Left ventricle myocardium inferior (tissue), 1 donor: ENCODE results near the gene SUN5. TPM values are rescaled to one million over a fixed set of nuclear protein-coding genes. Genes with fewer than 3 reads are reported as not detected.

Source experiments
- DNase-seq: peaks from one replicate; pipeline ENCODE4 v3.0.0-alpha.2; 2020
- H3K27ac ChIP-seq: fragments of 200-600 bp; replicated peaks from 2 replicates; pipeline ENCODE4 v1.8.0; 2021
- H3K27me3 ChIP-seq: fragments of 200-600 bp; 2 replicates; pipeline ENCODE4 v1.8.0; 2021; ENCODE audit warnings: low read depth
- H3K36me3 ChIP-seq: fragments of 200-600 bp; 2 replicates; pipeline ENCODE4 v1.8.0; 2021
- H3K4me1 ChIP-seq: fragments of 200-600 bp; 2 replicates; pipeline ENCODE4 v1.8.0; 2021
- H3K4me3 ChIP-seq: fragments of 200-600 bp; 2 replicates; pipeline ENCODE4 v1.8.0; 2021; ENCODE audit warnings: mild to moderate bottlenecking, moderate library complexity
- H3K9me3 ChIP-seq: fragments of 200-600 bp; replicated peaks from 2 replicates; pipeline ENCODE4 v1.8.0; 2021
- intact Hi-C: fragments of 100-400 bp; cut with micrococcal nuclease; formaldehyde crosslinking; loops from one replicate; pipeline ENCODE4 v1.11.0; 2022
- total RNA-seq: library from RNA; stranded (reverse); fragmentation: NEBNext Ultra II Directional; extraction: Animal tissue kit (Norgen Biotek cat#: 25700); gene quantifications from one replicate; pipeline ENCODE4 v1.2.1, GENCODE V29; 2021
- TF ChIP-seq, protein P1 (sequence below): fragments of 200-600 bp; IDR thresholded peaks from 2 replicates; pipeline ENCODE4 v1.8.0; 2021; ENCODE audit warnings: antibody characterized with exemption, mild to moderate bottlenecking, borderline replicate concordance
- donor health status: DM: no; HTN: yes; CAD: no; lungs with severe emphysema.

Gene SUN5
- total RNA-seq, 1 donor from 2014 or later: not detected

DNA sequence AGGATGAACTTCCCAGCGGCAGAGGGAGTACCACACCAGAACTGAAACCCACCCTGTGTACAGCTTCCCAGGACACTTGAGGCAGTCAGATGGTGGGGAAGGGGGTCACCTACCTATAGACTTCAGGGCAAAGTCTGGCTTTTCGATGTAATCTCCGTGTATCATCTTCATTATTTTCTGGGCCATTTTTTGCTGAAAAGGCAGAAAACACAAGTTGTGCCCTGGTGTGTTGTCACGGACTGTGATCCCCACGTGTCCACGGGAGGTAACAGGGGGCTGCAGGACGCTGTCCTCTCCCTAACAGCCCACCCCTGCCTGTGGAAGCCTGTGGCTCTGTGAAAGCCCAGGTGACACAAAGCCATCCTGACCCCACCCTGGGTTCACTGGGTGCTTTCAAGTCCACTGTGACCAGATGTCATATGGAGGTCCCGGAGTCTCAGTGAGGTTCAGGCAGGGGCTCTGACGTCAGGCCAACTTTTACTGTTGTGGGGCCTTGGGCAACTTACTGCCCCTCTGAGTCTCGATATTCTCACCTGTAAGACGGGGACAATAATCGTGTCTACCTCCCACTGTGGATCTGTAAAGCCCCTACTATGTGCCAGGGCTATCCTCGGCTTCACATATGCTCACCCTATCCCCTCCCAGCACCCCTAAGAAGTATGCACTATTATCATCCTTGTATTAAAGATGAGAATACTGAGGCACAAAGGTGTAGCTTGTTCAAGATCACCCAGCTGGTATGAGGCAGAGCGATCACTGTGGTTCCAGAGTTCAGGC is 14.5 kb downstream of the SUN5 start:
- Histone ChIP-seq H3K36me3 (no peaks in the 10 kb centered on the region), H3K9me3 (peaks cover under 1% of the 10 kb centered on the region), H3K27me3 (peaks cover 5% of the 10 kb centered on the region), H3K4me3 (no peak overlapping the region), H3K4me1 (no peaks in the 10 kb centered on the region), H3K27ac (no peak overlapping the region)
- DNase-seq: no peak
- TF ChIP-seq, protein P1, sequence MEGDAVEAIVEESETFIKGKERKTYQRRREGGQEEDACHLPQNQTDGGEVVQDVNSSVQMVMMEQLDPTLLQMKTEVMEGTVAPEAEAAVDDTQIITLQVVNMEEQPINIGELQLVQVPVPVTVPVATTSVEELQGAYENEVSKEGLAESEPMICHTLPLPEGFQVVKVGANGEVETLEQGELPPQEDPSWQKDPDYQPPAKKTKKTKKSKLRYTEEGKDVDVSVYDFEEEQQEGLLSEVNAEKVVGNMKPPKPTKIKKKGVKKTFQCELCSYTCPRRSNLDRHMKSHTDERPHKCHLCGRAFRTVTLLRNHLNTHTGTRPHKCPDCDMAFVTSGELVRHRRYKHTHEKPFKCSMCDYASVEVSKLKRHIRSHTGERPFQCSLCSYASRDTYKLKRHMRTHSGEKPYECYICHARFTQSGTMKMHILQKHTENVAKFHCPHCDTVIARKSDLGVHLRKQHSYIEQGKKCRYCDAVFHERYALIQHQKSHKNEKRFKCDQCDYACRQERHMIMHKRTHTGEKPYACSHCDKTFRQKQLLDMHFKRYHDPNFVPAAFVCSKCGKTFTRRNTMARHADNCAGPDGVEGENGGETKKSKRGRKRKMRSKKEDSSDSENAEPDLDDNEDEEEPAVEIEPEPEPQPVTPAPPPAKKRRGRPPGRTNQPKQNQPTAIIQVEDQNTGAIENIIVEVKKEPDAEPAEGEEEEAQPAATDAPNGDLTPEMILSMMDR: no peak
- intact Hi-C loops: no loop called here

DNA sequence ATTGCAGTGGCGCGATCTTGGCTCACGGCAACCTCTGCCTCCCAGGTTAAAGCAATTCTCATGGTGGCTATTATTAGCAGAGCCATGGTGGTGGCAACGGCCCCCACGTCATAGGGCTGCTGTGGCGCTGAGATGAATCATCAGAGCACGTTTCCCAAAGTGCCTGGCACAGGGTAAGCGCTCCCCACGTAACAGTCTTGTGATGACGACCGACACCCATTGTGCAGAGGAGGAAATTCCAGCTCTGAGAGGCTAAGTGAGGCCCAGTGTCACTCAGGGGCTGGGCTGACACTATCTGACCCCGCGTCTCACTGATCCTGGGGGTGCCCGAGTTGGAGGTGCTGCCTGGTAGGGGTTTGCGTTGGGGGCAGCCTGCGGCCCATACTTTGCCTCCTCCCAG is 16.2 kb downstream of the SUN5 start:
- H3K27me3 ChIP-seq: peaks cover 5% of the 10 kb centered on the region
- intact Hi-C loops: no loop called here
- peaks cover 8% of the 10 kb centered on the region for H3K4me1 ChIP-seq
- peak overlapping the region; percentile 48 for H3K27ac ChIP-seq
- H3K4me3 ChIP-seq: no peak overlapping the region
- TF ChIP-seq, protein P1: no peak
- no peaks in the 10 kb centered on the region for H3K9me3 ChIP-seq
- DNase-seq: peak; percentile 48
- H3K36me3 ChIP-seq: no peaks in the 10 kb centered on the region

DNA sequence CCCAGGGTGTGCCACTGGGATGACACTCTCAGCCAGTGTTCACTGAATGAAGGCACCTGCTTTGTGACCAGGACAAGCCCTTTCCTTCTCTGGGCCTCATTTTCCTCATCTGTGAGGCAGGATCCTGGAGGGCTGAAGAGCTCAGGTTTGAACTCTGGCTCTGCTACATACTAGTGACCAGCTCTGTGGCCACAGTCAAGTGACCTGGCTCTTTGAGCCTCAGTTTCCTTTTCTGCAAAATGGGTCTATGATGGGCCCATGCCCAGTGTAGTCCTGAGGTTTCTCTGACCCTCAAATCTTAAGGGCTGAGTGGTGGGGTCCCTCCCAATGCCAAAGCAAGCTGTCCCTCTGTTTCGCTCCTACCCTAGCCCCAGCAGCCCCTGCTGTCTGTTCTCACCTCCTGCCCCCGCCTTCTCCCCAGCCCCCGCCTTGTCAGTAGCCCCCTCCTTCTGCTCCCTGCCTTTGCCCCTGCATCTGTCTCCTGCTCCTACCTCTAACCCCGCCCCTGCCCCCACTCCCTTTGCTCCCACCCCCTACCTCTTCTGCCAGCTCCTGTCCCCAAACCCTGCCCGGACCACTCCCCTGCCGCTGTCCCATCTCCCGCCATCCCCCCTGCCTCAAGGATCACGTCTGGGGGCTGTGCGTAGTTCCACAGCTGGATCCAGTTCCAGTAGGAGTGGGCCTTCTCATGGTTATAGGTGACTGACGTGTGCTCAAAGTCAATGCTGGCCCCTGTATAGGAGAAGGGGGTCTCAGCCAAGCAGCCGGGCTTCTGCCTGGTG is 17.0 kb downstream of the SUN5 start:
- TF ChIP-seq, protein P1: no peak
- Histone ChIP-seq H3K27me3 (peaks cover 5% of the 10 kb centered on the region), H3K36me3 (no peaks in the 10 kb centered on the region), H3K4me3 (no peak overlapping the region), H3K4me1 (peaks cover 15% of the 10 kb centered on the region), H3K27ac (peak overlapping the region; percentile 21), H3K9me3 (no peaks in the 10 kb centered on the region)
- DNase-seq: no peak
- intact Hi-C loops: no loop called here

DNA sequence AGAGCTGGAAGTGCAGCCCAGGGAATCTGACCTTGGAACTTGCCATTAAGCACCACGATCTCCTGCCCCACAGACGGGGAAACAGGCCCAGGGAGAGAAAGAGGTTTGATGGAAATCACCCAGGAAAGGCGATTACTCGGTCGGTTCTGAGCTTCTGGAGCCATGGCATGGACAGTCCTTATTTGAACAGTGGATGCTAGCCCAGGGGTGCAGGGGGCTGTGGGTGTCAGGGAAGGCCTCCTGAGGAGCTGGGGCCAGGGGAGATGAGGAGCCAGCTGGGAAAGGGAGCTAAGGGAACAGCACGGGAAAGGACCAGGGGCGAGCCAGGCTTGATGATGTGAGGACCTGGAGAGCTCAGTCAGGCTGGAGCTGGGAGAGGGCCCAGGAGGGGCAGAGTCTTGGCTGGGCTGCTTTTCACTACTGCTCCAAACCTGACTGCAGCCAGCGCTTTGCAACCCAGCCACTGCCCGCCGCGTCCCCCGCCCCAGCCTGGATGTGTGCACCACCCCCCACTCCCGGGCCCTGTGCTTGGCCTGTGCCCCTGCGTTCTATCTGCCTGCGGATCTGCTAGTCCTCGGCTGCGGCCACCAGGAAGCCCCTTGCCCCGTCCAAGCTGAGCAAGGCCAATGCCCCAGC is 17.8 kb downstream of the SUN5 start:
- H3K4me1 ChIP-seq: peaks cover 16% of the 10 kb centered on the region
- H3K27ac ChIP-seq: no peak overlapping the region
- intact Hi-C loops: no loop called here
- TF ChIP-seq, protein P1: no peak
- H3K27me3 ChIP-seq: peaks cover 5% of the 10 kb centered on the region
- DNase-seq: no peak
- no peak overlapping the region for H3K4me3 ChIP-seq
- no peaks in the 10 kb centered on the region for H3K36me3 ChIP-seq
- no peaks in the 10 kb centered on the region for H3K9me3 ChIP-seq

DNA sequence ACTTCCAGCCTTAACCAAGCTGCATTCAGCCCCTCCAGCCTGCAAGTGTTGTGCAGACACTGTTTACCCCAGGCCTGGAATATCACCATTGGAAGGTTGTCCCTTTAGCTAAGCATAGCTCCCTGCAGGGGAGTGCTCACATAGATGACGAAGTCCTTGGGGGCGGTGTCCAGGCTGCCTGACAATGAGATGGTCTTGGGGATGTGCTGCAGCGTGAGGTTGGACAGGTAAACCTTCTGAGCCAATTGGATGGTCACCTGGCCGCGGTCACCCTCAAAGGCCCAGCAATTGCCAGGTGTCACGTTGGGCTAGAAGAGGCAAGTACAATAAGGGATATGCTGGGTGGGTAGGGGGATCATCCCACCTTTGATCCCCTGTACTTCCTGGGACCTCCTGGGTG is 18.6 kb downstream of the SUN5 start:
- H3K27me3 ChIP-seq: peaks cover 5% of the 10 kb centered on the region
- no peak overlapping the region for H3K27ac ChIP-seq
- no peaks in the 10 kb centered on the region for H3K36me3 ChIP-seq
- no peak overlapping the region for H3K4me3 ChIP-seq
- H3K4me1 ChIP-seq: peaks cover 16% of the 10 kb centered on the region
- TF ChIP-seq, protein P1: no peak
- DNase-seq: no peak
- no peaks in the 10 kb centered on the region for H3K9me3 ChIP-seq
- intact Hi-C loops: no loop called here
